DOHH2 (cell line): ENCODE data around the gene HDLBP.

Experiments
- CTCF ChIP-seq: fragments of 200-600 bp; sonication (generic); IDR thresholded peaks from one replicate; pipeline ENCODE4 v1.5.1; 2014; ENCODE audit warnings: antibody characterized with exemption, mild to moderate bottlenecking, low read depth, low read length; ENCODE audit not compliant: poor library complexity, severe bottlenecking
- EZH2phosphoT487 ChIP-seq: fragments of 200-600 bp; sonication (generic); IDR thresholded peaks from 2 replicates; pipeline ENCODE4 v1.6.1; 2017; ENCODE audit warnings: borderline replicate concordance, mild to moderate bottlenecking, antibody characterized with exemption, low read length, moderate library complexity, mixed read lengths

GRCh38 chr2:241312082-241312481, 3.4 kb downstream of the HDLBP start:
- TF ChIP-seq CTCF (no peak), EZH2phosphoT487 (no peak)
